Epithelial cell of prostate (primary cell): ENCODE data around the gene CHRNA5.

Source experiments
- DNase-seq: peaks from one replicate; pipeline ENCODE4 v3.0.0-alpha.2; 2011; ENCODE audit warnings: low read depth, low spot score
- H3K27ac ChIP-seq: fragments of 450-650 bp; 2 replicates; pipeline ENCODE4 v1.5.1; 2017; ENCODE audit warnings: mild to moderate bottlenecking

The CHRNA5 gene

GRCh38 chr15:78619022-78619950, 54.0 kb downstream of the CHRNA5 start:
- H3K27ac ChIP-seq = no peak overlapping the region
- DNase-seq = no peak

- DNase-seq = no peak
- no peak overlapping the region for H3K27ac ChIP-seq
These were observed 54.8 kb downstream of the CHRNA5 start for GRCh38 chr15:78620021-78620526.

- DNase-seq = no peak
- no peak within 1 kb of the TSS for H3K27ac ChIP-seq
These were observed 55.5 kb downstream of the CHRNA5 start, which contains the start of gene CHRNA3 for GRCh38 chr15:78620527-78621421. Gene CHRNA3, minus strand, starts transcription at chr15:78620996. Its CDS starts 202 bp downstream, at chr15:78620794.

GRCh38 chr15:78621810-78622402, 56.6 kb downstream of the CHRNA5 start:
- DNase-seq = no peak
- no peak overlapping the region for H3K27ac ChIP-seq

GRCh38 chr15:78623786-78624497, 58.6 kb downstream of the CHRNA5 start:
- no peak for DNase-seq
- no peak overlapping the region for H3K27ac ChIP-seq

- DNase-seq = no peak
- no peak overlapping the region for H3K27ac ChIP-seq
These were observed 59.6 kb downstream of the CHRNA5 start for GRCh38 chr15:78624651-78625590.

GRCh38 chr15:78625606-78626280, 60.4 kb downstream of the CHRNA5 start:
- H3K27ac ChIP-seq = no peak overlapping the region
- DNase-seq = no peak

GRCh38 chr15:78626381-78626995, 61.2 kb downstream of the CHRNA5 start:
- no peak overlapping the region for H3K27ac ChIP-seq
- no peak for DNase-seq

GRCh38 chr15:78627348-78627747, 62.0 kb downstream of the CHRNA5 start:
- DNase-seq = no peak

GRCh38 chr15:78628227-78628626, 62.9 kb downstream of the CHRNA5 start:
- H3K27ac ChIP-seq = no peak overlapping the region
- DNase-seq = no peak

More at GRCh38 chr15:78627348-78627747, 62.0 kb downstream of the CHRNA5 start:
- no peak overlapping the region for H3K27ac ChIP-seq

- DNase-seq = no peak
These were observed 63.9 kb downstream of the CHRNA5 start for GRCh38 chr15:78629031-78629715.

GRCh38 chr15:78629716-78630065, 64.4 kb downstream of the CHRNA5 start:
- no peak for DNase-seq
- no peak overlapping the region for H3K27ac ChIP-seq

More at GRCh38 chr15:78629031-78629715, 63.9 kb downstream of the CHRNA5 start:
- no peak overlapping the region for H3K27ac ChIP-seq

- no peak overlapping the region for H3K27ac ChIP-seq
- no peak for DNase-seq
These were observed 65.7 kb downstream of the CHRNA5 start for GRCh38 chr15:78630886-78631633.

GRCh38 chr15:78633348-78633747, 68.0 kb downstream of the CHRNA5 start:
- no peak overlapping the region for H3K27ac ChIP-seq
- DNase-seq = no peak

GRCh38 chr15:78634210-78635145, 69.2 kb downstream of the CHRNA5 start:
- H3K27ac ChIP-seq = no peak overlapping the region
- no peak for DNase-seq
